DMS153 treated with DMSO at 0.1 percent for 48 hours (cell line): ENCODE data around the gene FHIT.

Source experiments
- DNase-seq: peaks from one replicate; lab custom pipeline; 2025; ENCODE audit not compliant: unreplicated experiment; lab: John Stamatoyannopoulos, UW

The FHIT gene

DNA sequence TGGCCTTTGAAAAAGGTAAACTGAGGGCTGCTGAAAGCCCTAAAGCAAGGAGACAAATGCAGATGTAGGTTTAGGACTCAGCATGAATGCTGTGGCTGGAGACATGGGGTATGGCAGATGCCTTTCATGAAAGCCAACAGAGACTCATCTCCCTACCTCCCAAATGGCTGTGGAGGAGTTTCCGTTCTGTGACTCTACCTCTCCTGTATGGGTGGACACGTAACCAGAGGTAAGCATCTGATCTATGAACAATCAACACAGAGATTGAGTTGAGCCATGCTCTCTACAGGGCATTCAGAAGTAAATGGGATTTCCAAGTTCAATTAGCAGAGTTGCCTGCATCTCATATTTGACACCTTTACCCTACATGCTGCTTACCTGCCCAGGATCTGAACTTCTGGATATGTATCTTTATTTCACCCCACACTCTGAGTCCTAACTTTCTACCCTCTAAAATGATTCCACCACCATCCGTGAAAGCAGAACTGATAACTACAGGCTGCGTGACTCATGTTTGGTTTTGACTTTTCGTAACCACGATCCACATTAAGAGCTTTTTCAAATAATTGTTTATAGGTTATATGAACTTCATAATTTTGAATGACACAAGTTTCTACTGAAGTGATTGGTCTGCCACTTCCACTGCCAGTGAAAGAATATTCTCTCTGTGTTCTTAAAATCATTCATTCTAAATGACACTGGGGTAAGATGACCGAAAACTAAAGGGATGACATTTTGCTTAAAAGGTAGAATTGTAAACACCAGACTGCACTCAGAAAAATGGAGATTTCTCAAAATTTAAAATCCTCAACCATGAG lies 1058.7 kb downstream of the FHIT start:
- DNase-seq, result no peak

DNA sequence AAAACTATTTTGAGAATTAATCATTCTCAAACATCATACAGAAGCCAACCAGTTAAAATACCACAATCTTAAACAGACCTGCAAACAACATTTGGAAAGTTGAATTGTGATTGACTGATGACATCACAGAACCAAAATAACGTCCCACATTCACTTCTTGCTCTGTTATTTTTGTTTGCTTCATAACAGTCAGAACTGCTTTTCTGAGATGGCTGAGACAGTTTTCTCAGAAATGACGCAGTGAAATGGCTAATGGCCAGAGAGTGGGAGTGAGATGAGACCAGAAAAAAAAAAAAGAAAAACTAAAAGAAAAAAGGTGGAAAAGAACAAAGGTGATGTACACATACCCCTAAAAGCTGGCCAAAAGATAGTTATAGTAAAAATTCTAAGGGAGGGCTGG lies 1061.2 kb downstream of the FHIT start:
- DNase-seq, result no peak

DNA sequence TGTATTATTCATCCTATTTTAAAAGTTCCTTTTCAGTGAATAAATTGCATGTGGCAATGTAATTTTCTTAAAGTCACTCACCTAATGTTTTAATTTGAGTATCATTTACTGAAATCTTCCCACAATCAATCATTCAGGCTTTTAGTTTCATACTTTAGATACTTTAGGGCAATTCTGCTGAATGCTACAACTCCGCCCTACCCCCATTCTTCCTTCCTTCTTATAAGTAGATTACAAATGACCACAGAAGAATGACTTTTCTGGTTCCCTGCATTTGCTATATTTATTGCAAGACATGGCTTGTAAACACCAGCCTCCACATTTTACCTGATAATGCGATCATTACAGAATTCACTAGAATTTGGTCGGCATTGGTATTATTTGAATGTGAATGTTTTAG lies 1061.9 kb downstream of the FHIT start:
- no peak for DNase-seq

DNA sequence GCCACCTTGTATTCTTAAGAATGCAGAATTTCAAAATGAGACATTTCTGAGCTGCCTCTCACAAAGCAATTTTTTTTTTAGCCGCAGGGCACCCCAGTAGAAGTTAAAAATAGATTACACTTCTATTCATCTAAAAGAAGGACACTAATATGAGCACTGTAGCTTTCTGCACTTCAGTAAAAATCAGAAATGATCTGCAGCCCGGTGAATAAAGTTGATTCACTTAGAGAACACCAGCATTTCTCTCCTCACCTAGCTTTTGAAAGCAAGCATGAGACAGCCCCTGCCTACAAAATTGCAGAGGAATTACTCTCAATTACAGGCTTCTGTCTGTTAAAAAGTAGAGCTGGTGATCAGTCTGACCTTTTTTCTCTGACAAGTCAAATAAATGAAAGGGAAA lies 1062.4 kb downstream of the FHIT start:
- DNase-seq, result no peak

DNA sequence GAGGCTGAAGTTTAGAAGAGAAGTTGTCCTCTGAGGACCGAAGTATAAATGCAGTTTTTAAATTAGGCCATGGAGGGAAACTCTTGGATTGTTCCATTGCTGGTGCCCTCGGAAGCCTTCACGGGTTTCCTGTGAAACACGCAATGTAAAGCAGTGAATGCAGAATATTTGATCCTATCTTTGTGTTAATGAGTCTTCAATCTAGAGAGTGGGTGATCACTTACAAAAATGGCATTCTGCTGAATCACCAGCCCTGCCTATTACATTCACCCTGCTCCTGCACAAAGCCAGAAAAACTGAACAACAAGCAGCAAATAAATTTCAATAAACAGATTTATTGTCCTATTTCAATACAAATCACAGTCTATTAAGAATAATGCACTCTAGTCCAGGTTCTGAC lies 1063.9 kb downstream of the FHIT start:
- no peak for DNase-seq

DNA sequence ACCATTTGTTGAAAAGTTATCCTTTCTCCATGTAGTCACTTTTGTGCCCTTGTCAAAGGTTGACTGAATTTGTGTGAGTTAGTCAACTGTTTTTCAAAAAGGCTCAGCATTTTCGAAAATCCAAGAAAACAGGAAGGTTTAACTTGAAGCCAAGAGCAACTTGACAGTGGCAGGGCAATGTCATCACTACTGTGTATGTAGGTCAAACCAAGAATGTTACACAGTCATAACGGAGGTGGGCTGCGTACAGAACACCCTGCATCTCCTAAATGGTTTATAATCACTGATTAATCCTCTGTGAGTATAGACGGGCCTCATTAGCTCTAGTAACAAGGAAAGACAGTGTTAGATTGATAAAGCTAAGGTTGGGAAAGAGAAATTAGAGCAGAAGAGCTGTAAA lies 1064.9 kb downstream of the FHIT start:
- no peak for DNase-seq

DNA sequence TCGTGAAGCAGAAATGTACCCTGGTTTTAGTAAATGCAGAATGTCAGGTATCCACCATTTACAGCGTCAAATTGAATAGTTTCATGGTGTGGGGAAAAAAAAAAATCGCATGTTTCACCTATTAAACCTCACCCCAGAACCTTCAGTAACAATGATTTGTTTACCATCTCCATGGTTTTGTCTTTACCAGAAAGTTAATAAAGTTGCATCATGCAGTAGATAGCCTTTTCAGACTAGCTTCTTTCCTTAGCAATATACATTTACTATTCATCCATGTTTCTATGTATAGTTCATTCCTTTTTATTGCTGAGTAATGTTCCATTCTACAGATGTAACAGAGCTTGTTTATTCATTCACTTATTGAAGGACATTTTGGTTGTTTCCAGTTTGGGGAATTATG lies 1066.1 kb downstream of the FHIT start:
- no peak for DNase-seq

DNA sequence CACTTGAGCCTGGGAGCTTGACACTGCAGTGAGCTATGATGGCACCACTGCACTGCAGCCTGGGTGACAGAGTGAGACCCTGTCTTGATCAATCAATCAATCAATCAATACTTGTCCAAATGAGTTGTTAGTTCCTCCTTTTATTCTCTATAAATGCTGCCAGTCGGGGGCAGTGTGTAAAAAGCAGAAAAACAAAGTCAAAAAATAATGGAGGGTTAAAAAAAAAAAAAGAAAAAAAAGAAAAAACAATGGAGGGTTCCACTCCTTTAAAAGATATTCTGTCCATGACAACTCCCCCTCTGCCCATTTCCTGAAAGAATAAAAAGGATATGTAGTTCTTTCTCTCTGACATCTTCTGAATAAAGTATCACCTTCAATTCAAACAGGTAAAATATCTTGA lies 1068.6 kb downstream of the FHIT start:
- no peak for DNase-seq

DNA sequence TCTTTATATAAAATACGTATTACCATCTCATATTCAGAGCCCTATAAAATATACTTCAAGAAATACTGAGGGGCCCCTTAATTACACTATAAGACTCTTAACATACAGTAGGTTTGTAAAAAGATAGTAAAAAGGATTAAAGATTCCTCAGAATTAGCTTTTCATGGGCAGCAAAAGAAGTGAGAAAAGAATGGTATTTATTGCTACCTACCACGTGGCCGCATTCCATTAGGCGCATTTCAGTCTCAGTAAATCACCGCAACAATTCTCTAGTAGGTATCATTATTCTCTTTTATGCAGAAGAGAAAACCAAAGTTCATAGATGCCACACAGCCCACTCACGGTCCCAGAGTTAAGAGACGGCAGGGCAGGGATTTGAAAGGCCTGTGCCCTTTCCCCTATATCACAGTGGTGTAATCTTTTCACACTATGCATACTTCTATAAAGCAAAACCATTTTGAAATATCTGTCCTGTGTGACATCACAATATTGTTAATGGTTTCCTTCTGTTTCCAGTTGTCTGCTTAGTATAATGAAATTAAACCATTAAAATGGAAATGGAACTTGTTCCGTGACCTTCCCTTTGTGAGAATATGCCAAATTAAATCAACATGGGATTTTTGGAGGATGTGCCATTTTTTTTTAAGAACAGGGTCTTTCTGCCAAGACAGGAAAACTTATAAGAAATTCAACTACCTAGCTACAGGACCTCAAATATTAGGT lies 1072.2 kb downstream of the FHIT start:
- DNase-seq, result no peak

DNA sequence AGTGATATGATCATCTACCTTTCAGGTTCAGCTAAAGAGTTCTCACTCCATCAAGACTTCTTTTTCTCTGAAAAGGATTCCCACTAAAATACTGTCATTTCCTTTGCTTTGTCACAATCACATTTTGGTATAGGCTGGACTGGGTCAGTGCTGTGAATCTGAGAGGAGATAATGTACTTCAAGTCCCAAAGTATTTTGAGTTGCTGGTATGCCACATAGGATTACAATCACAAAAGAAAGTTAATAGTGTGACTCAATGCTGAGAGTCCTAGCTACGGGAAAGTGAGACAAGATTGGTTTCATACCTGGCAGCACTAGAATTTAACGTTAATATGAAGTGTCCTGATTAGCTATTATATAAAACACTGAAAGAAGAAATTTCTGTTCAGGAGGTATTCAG lies 1073.5 kb downstream of the FHIT start:
- no peak for DNase-seq

DNA sequence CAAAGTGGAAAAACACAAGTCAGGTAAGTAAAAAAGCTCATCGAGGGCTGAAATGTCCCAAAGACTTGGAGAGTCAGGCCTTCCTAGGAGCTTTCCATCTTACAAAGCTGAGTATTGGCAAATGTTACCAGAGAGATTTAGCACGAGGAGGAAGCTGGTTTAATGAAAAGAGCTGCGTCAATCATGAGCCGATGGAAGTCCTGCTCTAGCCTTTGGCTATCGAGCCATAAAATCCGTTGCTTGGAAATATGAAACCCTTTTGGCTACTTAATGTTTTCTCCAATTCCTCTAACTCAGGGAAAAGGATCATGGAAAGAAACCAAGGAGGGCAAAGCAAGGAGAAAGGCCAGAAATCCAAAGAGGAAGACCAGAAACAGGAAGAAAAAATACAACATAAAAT lies 1074.6 kb downstream of the FHIT start:
- DNase-seq, result no peak

DNA sequence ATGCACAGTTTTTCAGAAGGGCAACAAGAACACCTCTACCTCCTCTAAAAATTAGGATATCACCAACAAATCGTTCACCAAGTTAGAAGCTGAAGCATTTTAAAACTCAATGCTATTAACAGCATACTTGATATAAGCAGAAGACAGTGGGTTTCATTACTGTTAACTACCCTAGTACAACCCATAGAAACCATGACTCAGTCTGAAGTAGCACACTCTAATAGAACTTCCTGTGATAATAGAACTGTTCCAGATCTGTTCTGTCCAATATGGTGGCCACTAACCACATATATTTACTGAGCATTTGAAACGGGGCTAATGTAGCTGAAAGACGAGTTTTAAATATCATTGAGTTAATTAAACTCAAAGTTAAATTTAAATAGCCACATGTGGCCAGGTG lies 1075.6 kb downstream of the FHIT start:
- DNase-seq, result no peak

DNA sequence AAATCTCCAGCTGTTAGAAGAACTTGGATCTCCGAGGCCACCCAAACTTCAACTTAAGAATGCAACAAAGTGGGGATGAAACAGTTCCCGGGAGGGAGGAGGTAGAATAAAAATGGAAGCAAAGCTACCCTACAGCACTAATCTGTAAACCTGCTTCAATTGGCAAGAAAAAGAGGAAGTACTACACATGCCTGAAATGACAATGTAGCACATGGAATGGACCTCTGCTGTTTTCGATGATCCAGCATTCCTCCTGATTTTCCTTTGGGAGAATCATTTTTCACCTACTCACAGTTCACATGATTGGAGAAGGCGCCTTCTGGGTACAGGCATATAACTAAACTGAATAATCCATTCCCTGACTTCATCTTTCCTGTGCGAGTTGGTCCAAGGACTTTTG lies 1081.5 kb downstream of the FHIT start:
- no peak for DNase-seq

DNA sequence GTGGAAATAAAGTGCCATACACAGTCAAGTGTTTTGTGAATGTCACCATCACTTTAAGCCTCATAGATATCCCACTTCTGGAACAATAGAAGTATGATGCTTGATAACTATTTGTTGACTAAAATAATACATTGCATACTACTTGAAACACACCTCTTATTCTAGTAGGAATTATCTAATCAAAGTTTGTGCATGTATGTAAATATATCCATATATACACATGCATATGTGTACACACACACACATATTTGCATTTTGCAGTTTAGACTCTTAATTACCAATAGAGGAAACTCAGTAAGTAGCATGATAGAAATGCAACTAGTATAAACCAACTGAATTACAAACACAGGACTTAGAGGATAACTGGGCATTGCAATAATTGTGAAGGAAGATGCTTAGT lies 1084.1 kb downstream of the FHIT start:
- DNase-seq, result no peak

DNA sequence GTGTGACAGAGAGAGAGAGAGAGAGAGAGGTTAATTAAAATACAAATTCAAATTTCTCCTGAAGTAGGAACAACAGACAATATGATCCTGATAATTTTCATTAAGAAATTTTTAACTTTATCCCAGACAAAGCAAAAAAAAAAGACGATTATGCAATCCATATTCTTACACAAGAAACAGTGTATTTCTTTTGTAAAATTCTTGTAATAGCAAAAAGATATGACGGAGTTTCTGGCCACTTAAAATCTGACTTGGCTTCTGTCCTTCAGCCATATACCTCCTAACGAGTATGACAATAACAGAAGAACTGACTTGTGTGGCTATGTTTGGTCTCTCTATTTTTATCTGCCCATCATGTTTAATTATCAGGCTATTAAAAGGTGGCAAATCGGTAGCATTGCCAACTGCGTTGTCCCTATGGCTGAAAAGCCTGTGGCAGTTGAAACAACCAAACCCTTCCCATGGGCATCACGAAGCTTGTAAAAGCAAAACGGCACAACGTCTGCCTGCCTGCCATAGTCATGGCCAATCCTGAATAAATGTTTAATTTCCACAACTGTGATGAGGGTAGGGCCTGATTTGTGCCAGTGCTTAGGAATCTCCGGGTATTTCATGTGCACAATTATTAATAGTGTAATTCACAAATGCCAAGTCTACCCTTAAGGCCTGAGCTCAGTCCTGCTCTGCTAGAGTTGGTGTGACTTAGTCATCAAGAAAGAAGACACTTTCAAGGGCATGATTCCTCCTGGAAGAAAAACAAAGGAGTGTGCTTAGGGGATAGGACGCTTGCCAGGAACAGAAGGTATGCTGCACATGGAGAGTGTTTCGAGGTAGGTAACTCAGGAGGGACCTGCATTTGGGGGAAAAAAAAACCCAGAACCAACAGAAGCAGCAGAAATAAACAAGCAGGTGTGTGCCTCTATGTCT lies 1090.2 kb downstream of the FHIT start:
- DNase-seq, result no peak

DNA sequence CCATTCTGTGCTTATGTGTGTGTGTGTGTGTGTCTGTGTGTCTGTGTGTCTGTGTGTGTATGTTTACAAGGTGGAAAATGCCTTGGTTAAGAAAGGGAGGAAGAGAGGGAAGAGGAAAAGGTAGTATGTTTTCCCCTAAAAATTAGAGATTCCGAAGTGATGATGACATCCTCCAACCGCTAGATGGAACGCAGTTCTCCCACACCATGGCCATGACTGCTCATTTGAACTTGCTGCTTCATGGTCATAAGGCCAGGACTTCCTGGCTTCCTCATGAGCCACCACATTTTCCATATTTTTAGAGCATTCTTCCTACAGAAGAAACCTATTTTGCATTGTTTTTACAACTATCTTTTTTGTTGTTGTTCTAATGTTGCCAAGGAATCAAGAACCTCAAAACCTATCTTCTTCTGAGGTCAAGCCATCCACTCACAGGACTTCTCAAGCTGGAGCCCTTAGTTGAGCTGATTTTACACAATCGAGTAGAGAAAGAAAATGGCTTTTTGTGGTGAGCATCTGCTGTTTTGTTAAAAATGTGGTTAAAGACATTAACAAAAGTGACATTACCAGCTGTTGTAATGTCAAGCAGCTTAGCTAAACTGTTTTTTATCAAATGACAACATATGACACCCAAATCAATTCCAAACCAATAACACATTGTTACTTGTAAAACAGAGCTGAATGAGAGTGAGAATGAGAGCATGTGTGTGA lies 1091.0 kb downstream of the FHIT start:
- DNase-seq, result no peak

DNA sequence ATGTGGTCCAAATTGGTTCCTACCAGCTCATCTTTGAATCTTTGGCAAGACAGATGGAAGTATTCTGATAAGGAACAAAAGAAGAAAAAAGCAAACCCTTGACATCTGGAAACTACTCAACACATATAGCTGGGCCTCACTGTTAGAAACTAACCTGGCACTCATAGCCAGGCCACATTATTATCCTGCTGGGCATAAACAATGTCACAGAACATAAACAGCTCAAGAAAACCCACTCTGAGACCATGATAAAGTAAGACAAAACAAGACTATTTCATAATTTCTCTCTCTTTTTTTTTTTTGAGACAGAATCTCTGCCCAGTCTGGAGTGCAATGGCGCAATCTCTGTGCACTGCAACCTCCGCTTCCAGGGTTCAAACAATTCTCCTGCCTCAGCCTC lies 1093.2 kb downstream of the FHIT start:
- no peak for DNase-seq

DNA sequence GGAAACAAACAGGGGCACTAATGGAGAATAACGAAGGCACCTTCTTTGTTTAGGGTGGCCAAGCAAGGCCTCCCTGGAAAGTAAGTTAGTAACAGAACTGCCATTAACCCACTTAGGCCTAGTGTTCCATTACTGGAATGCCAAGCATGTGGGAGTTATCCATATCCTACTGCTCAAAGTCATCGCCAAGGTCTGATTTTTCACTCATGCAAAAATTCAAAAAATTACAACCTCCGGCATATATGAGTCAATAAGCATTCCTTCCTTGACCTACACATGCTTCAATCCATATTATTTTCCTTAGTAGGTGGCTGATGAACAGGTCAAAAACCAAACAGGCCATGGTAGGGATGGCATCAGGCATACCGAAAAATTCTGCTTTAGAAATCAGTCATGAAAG lies 1097.2 kb downstream of the FHIT start:
- no peak for DNase-seq

DNA sequence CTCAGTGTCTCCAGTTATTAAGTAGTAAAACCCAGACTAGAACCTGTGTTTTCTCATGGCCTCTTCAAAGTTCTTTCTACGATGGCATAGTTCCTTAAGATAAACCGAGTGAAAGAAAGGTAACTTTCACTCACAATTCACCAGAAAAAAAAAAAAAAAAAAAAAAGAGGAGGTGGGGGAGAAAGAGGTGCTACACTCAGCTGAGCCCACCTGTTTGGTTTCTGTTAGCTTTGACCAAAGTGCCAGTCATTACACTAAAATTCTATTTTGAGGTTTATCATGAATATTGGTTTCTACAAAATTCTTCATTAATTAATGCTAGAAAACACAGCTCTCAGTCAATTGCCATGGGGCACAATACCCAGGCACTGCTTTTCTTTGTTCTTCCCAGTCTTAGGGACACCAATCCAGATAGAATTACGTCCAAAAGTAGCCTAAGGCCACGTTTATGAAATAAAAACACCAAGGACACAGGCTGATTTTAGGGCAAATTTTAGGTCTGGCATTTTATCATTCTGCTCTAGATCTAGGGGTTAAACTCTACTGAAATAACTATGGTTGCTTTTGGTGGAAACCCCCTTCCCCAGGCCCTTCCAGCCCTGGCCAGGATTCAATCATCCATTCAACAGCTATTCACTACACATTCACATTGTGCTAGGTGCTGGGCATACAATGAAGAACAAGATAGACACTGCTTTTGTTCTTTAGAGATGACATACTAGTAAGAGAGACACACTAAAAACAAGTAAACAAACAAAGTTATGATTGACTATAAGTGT lies 1097.8 kb downstream of the FHIT start:
- no peak for DNase-seq

DNA sequence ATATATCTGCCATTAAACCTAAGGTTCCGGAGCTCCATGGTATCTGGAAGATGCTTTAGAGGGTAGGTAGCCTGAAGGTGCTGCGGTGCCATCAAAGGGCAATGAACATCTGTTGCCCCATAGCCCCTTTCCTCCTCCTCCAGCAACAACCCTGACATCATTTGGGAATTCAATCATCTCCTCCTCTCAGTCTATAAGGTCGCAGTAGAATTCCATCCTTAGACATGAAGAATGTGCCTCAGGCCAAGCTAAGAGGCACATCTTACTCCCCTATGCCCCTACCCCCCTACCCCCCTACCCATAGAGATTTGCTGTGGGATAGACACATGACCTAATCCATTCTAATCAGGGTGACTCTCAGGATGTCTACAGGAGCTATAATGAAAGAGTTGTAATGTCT lies 1101.8 kb downstream of the FHIT start:
- no peak for DNase-seq
